Measurements from ENCODE around the gene EGFL8. TPM values are rescaled to one million over a fixed set of nuclear protein-coding genes. Genes with fewer than 3 reads are reported as not detected.

The EGFL8 gene
- total and polyA plus RNA-seq, 2 of the 8 experiments (the other 6 are each of a cell fraction or from before 2014, with no cell fraction given) = 5.0 to 9.2 TPM

GRCh38 chr6:32213649-32214048, 49.3 kb downstream of the EGFL8 start:
- no peak overlapping the region for H3K4me3 ChIP-seq (ENCODE audit: extremely low read depth in 1 of 4, insufficient read depth in 2 of 4, low read depth in 3 of 4, low read length in 4 of 4)
- H3K27me3 ChIP-seq (replicated peaks in 1 of 4; ENCODE audit: control insufficient read depth in 3 of 4, extremely low read depth in 1 of 4, insufficient read depth in 3 of 4, low read length in 3 of 4) = no peaks in the 10 kb centered on the region
- H2BK120ac ChIP-seq (replicated peaks; ENCODE audit: low read depth, low read length) = no peak overlapping the region
- no peak overlapping the region for H3K9ac ChIP-seq (replicated peaks in 1 of 4; ENCODE audit: extremely low read depth in 1 of 4, low read depth in 3 of 4, low read length in 3 of 4)
- no peaks in the 10 kb centered on the region for H3K79me2 ChIP-seq (ENCODE audit: control insufficient read depth in 1 of 2, insufficient read depth in 2 of 2, low read length in 2 of 2)
- DNase-seq (ENCODE audit: low read depth in 1 of 2, low spot score in 2 of 2) (no peak), FAIRE-seq (no peak)
- no peak overlapping the region for H2AK5ac ChIP-seq (ENCODE audit: low read depth, low read length)
- H3K23me2 ChIP-seq (ENCODE audit: low read depth, low read length) = no peaks in the 10 kb centered on the region; the same call in 1 of the 2 replicates
- H3K56ac ChIP-seq (replicated peaks; ENCODE audit: insufficient read length, low read depth, low read length) = no peak overlapping the region
- no peak overlapping the region for H4K5ac ChIP-seq (ENCODE audit: insufficient read length, low read depth, low read length)
- POLR2A ChIA-PET (ENCODE audit: partially characterized antibody) = interaction anchor here (1.2 kb wide), 1 partner anchor 11 kb away, joined by 3 read pairs; no protein-coding TSS in a partner anchor
- no peak overlapping the region for H3K4me2 ChIP-seq (ENCODE audit: insufficient read depth in 1 of 2, low read depth in 2 of 2, low read length in 2 of 2)
- H3K9me3 ChIP-seq (ENCODE audit: insufficient read depth in 2 of 2, low read depth in 1 of 2, low read length in 1 of 2) = no peaks in the 10 kb centered on the region
- H3K79me1 ChIP-seq (ENCODE audit: low read depth, low read length) = no peaks in the 10 kb centered on the region; the same call in 1 of the 2 replicates
- no peak overlapping the region for H2BK5ac ChIP-seq (ENCODE audit: low read depth, low read length)
- no peaks in the 10 kb centered on the region for H3K36me3 ChIP-seq (ENCODE audit: control insufficient read depth in 2 of 4, insufficient read depth in 4 of 4, low read length in 3 of 4)
- H2AFZ ChIP-seq (ENCODE audit: low read length) = no peak overlapping the region
- no peak overlapping the region for H2BK15ac ChIP-seq (ENCODE audit: low read length)
- H3K4me1 ChIP-seq (replicated peaks in 1 of 4; ENCODE audit: control insufficient read depth in 3 of 4, insufficient read depth in 4 of 4, low read length in 3 of 4) = no peaks in the 10 kb centered on the region
- no peak overlapping the region for H3K27ac ChIP-seq (ENCODE audit: low read depth, low read length)
- WGBS, 2 experiments (ENCODE audit: extremely low coverage in 1 of 2, insufficient coverage in 1 of 2, insufficient read length in 1 of 2, insufficient replicate concordance in 2 of 2, low coverage in 1 of 2, low lambda C conversion rate in 2 of 2, missing lambda C conversion rate in 1 of 2) = 97 to 100% methylated on average over 3 to 5 of the region's 6 CpGs
- H3K18ac ChIP-seq (ENCODE audit: extremely low read depth, low read length) = no peak overlapping the region
- no peak overlapping the region for H4K91ac ChIP-seq (replicated peaks; ENCODE audit: insufficient read length, low read length)
- no peaks in the 10 kb centered on the region for H4K20me1 ChIP-seq (replicated peaks in 1 of 2; ENCODE audit: control insufficient read depth in 1 of 2, insufficient read depth in 2 of 2, low read length in 2 of 2)
- H4K8ac ChIP-seq (ENCODE audit: extremely low read depth, insufficient read depth, low read length) = no peak overlapping the region
- H2BK20ac ChIP-seq (ENCODE audit: low read length) = no peak overlapping the region
- H3K14ac ChIP-seq (ENCODE audit: insufficient read length) = no peak overlapping the region
- CTCF ChIA-PET (ENCODE audit: partially characterized antibody) = interaction anchor here (0.5 to 0.9 kb wide), 3 partner anchors 71 to 1538 kb away, joined by 3 to 4 read pairs (median 3); no protein-coding TSS in a partner anchor
- H2BK12ac ChIP-seq (ENCODE audit: low read depth, low read length) = no peak overlapping the region
- H3K4ac ChIP-seq (replicated peaks; ENCODE audit: insufficient read length, low read depth, low read length) = no peak overlapping the region
- no peak for TF ChIP-seq SIX5 (IDR thresholded peaks at IDR 0.05; ENCODE audit: low read depth, low read length)
- no peak for TF ChIP-seq SIN3A (conservative IDR thresholded peaks at IDR 0.05 in 1 of 2, IDR thresholded peaks at IDR 0.05 in 1 of 2; ENCODE audit: low read depth in 1 of 2, low read length in 2 of 2)
- TF ChIP-seq KDM5A (IDR thresholded peaks at IDR 0.05; ENCODE audit: low read length) = no peak
- H3K23ac ChIP-seq (ENCODE audit: insufficient read length) = no peak overlapping the region

Measured in H1 (cell line).